NCI-H146 treated with DMSO at 0.1 percent for 48 hours (cell line): ENCODE measurements around the gene SERPINA10.
"Not testable (repeated sequence)": the region's sequence is repeated elsewhere in the genome, so short reads cannot be mapped to it uniquely, and the experiment has no call there.

ENCODE experiments used
- DNase-seq: peaks from one replicate; lab custom pipeline; 2025; ENCODE audit not compliant: unreplicated experiment; lab: John Stamatoyannopoulos, UW

Gene SERPINA10

GRCh38 chr14:94313991-94314655 lies 21.1 kb upstream of the SERPINA10 start:
- no peak for DNase-seq

GRCh38 chr14:94312481-94313246 lies 19.6 kb upstream of the SERPINA10 start:
- no peak for DNase-seq

DNA sequence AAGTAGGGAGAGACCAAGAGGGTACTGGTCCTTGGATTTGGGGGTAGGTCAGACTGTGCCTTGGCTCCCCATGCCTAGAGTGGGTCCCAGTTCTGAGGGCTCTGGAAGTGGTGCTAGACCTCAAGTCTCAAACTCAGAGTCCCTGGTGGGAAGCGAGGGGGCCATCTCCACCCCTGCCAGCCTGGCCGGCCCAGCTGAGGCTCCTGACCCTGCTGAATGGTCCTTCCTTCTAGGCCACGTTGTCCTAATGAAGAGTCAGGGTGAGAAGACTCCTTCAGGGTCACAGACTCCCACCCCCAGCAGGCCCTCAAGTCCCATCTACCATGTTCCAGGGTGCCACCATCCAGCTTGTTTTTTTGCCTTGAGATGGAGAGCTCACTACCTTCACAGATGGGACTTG lies 17.2 kb upstream of the SERPINA10 start:
- no peak for DNase-seq

DNA sequence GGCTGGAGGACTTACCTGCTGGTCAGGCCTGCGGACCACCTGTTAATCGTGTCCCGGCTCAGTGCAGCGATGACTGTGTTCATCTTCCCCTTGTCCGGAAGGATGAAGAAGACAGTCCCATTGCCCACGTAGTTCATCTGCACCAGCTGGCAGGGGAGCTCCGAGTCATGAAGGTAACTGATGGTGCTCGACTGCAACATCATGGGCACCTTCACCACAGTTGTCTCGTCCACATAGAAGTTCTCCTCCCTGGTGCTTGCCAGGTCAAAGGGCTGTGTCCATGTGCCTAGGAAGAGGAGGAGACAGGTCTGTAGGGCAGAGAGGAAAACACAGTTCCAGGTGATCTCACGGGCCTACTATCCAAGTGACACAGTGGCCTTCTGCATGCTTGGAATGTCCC lies 16.7 kb upstream of the SERPINA10 start:
- no peak for DNase-seq

- DNase-seq = no peak
Observed at GRCh38 chr14:94307410-94307992, 14.4 kb upstream of the SERPINA10 start.

DNA sequence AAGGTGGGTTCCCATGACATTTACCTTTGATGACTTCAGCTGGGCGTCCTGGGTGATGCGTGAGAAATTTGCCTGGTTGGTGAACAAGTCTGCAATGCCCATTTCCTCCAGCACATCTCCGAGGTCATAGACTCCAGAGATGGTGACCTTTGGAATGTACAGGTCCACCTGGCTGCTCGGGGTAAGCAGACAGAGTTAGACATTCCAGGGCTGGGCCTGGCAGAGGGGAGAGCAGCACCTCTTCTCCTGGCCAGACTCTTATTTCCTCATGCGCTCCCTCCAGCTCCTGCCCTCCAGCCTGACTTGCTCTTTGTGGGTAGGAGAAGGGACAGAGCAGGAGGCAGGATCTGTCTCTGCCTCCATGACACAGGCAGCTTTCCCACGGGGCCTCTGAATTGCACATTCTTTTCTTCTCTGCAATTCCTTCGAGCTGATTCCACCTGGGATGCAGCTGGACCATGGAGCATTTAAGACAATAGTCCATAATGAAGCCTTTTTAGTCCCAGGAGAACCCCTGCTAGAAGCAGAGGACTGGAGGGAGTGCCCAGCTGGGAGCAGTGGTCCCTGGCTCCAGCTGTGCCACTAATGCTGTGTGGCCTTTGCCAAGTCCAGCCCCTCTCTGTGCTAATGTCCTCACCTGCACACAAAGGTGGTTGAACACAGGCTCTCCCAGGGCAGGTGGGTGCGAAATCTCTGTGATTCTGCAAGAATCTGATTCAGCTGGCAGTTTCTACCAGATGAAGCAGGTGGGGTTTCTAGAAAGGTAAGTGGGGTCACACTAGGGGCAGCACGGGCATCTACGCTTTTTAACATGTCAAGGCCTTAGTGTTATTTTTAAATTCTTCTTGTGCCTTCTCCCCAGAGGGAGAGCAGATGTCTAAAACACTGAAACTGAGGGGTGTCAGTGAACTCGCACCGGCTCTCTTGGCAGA lies 13.2 kb upstream of the SERPINA10 start:
- DNase-seq = no peak

- no peak for DNase-seq
Observed at GRCh38 chr14:94305620-94306019, 12.6 kb upstream of the SERPINA10 start.

DNA sequence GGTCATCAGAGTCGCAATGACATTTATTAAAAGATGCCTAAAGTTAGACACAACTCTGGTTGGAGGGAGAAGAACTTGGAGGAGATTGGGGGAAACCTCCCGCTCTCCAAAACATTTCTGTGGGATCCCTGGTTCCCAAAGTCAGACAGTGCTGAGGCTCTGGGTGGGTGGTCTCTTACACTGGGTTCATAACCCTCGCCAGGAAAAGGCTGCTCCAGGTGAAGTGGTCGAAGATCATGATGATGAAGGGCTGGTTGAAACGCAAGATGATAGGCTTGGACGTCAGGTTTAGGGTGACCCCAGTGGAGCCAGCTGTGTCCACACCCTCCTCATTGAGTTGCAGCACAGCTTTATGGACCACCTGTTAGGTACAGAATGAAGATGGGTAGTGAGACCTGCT lies 11.2 kb upstream of the SERPINA10 start:
- DNase-seq = no peak

- DNase-seq = no peak
Observed at GRCh38 chr14:94303111-94303510, 10.0 kb upstream of the SERPINA10 start.

DNA sequence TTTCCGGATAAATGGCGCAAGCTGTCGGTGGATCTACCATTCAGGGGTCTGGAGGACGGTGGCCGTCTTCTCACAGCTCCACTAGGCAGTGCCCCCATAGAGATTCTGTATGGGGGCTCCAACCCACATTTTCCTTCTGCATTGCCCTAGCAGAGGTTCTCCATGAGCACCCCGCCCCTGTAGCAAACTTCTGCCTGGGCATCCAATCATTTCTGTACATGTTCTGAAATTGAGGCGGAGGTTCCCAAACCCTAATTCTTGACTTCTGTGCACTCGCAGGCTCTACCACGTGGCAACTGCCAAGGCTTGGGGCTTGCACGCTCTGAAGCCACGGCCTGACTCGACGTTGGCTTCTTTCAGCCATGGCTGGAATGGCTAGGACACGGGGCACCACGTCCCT lies 5.1 kb upstream of the SERPINA10 start:
- DNase-seq = no peak

DNA sequence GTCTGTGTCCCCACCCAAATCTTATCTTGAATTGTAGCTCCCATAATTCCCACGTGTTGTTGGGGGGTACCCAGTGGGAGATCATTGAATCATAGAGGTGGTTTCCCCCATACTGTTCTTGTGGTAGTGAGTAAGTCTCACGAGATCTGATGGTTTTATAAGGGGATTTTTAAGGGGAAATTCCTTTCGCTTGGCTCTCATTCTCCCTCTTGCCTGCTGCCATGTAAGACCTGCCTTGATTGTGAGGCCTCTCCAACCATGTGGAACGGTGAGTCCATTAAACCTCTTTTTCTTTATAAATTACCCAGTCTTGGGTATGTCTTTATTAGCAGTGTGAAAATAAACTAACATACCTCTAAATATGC lies 3.1 kb upstream of the SERPINA10 start:
- DNase-seq = not testable (repeated sequence)

GRCh38 chr14:94295360-94296180 lies 2.5 kb upstream of the SERPINA10 start:
- DNase-seq = no peak

DNA sequence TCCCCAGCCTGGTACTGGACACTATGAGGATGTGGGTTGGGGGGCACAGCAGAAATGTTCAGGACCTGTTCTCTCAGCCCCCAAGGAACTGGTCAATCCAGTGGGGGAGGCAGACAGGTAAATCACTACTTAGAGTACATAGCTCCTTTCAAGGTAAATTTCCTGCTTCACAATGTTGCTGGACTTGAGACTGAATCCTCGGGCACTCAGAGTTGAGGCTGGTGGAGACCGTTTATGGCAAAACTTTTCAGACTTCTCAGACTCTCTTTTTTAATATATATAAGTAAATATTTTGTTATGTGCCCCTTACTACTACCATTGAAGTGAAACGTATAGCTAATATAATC lies 483 bp upstream of the SERPINA10 start:
- DNase-seq = no peak

GRCh38 chr14:94292526-94292871 lies 569 bp downstream of the SERPINA10 start:
- no peak for DNase-seq

DNA sequence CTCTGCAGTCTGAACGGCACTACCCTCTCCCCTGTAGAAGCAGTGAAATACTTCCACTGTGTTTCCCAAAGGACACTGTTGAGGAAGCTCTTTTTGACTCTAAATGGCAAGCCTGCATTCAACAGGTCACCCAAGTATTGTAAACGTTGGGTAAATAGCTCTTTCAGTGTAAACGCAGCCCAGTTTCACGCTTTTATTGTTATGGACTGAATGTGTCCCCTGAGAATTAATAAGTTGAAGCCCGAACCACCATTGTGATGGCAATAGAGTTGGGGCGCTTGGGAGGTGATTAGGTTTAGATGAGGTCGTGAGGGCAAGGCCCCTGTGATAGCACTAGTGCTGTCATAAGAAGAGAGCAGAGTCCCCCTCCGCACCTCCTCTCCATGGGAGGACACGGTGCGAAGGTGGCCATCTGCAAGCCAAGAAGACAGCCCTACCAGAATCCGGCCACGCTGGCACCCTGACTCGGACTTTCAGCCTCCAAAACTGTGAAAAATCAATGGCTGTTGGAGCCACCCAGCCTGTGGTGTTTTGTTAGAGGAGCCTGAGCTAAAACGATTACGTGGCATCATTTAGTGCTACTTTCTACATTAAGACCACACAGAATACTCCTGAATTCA lies 1.1 kb downstream of the SERPINA10 start:
- no peak for DNase-seq

DNA sequence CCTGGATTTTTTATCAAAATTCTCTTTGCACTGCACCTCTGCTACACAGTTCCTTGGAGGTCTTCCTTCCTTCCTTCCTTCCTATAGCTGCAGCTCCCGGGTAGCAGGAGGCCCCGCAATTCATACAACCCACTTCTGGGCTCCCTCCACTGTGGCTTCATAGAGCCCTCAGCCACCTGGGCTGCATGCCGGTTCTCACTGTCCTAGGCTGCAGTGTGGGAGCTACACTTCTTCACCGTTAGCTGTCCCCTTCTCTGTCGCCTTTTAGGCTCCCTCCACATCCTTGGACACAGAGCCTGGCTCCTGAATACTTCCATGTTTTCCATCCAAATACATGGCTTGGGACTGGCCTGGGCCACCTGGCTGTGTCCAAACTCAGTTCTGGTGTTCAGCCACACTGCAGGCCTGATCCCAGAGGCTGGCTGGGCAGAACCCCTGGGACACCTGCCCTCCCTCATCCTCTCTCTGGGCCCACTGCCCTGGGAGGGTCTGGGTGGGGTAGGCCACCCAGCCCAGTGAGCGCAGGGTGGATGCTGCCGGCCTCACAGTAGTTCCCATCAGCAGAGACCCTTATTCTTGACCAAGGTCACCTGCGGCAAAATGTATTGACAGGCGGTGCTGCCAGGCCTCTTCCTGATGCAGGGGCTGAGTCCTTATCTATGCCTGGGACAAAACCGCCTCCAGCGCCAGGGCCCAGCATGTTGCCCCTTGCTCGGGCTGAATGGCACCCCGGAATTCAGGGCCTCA lies 1.7 kb downstream of the SERPINA10 start:
- DNase-seq = no peak

- DNase-seq = no peak
Observed at GRCh38 chr14:94290197-94290596, 2.9 kb downstream of the SERPINA10 start.

DNA sequence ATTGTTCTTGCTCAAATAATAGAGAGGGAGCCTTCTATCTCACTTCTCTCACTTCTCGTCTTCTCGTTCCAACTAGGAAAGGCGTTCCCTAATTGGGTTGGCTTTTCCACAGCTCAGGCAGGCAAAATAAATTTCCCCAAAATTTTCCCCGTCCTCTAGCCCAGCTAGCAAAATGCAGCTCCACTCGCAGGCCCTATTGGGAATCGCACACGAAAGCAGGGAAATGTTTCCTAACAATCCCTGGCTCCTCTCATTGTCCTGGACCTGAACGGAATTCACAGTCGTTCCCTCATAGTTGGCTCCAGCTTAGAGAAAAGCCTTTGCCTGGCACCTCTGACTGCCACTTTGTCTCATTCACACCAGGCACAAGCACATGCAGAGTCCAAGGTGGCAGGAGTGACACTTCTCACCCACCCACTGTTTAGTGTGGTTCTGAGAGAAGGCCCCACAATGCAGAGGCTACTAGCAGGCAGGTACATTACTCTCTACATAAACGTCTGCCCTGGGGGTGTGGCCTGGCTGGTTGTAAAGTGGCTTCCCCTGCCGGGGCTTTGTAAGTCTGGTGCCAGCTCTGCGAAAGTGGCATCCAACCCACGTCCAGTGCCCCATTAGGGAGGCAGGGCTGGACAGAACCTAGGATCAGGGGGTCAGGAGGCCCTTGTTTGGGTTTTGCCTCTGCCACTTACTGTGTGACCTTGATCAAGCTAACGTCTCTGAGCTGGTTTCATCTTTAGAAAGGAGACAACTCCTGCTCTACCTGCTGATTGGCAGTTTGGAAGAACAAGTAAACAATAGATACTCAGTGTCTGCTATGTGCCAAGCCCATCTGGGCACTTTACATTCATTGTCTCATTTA lies 4.2 kb downstream of the SERPINA10 start:
- DNase-seq = no peak

DNA sequence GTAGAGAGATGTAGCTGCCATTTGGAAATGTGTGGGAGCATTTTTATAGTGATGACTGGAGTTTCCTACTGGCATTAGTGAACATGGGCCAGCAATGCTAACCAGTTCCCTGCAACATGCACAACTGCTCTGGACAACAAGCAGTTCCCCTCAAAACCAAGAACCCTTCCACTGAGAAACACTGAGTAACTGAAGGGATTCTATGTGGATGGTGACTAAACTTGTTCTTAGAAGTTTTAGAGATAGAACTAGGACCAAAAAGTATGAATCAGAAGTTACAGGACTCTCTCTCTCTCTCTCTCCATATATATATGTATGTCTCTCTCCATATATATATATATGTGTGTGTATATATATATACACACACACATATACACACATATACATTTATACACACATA lies 7.9 kb downstream of the SERPINA10 start:
- DNase-seq = no peak
